GM21381 (cell line): ENCODE data around the gene MUC7.
A peak's percentile ranks its signal among the peaks of the same experiment; 100 is the strongest.

Experiments used
- ATAC-seq: cut with Tn5 transposase; IDR thresholded peaks from one replicate; pipeline ENCODE4 v1.9.1; 2021; ENCODE audit warnings: mild to moderate bottlenecking, moderate library complexity; ENCODE audit not compliant: unreplicated experiment

The MUC7 gene

GRCh38 chr4:70531981-70532380 lies 60.0 kb downstream of the MUC7 start:
- ATAC-seq = peak; percentile 68
